HG03521 (cell line): ENCODE results near the gene LRP1B.

Experiments used
- ATAC-seq: cut with Tn5 transposase; IDR thresholded peaks from one replicate; pipeline ENCODE4 v1.9.1; 2021; ENCODE audit warnings: mild to moderate bottlenecking, moderate library complexity; ENCODE audit not compliant: unreplicated experiment

Gene LRP1B

DNA sequence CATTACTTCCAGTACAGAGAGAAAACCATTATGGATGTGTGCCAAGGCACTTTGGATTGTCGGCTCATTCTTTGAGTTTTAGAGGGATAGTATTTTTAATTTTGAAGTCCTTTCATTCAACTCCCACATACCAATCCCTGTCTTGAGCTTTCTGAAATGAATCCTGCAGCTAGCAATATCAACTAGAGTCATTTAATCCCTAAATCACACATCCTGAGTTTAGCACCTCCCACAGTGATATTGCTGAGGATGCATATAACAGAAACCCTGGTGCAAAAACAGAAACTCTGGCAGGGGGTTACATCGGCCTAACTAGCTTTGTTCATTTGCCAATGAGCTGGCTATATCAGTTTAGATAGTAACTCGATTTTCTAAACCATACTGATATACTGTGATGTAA is 427.3 kb downstream of the LRP1B start:
- ATAC-seq, result no peak

DNA sequence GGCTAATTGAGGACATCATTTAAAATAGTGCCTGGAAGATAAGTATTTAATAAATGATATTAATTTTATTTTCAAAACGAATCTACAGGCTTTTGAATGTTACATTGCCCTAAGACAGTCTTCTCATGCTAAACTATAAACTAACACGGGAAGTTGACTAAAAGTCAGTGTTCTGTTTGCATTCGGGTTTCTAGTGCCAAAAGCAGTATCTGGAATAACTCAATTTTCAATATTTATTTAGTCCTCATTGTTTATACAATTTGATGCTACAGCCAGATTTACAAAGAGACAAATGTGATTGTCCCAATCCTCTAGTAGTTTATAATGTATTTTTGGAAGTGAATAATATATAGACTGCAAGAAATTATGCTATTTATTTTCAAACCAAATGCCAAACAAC is 429.2 kb downstream of the LRP1B start:
- no peak for ATAC-seq

DNA sequence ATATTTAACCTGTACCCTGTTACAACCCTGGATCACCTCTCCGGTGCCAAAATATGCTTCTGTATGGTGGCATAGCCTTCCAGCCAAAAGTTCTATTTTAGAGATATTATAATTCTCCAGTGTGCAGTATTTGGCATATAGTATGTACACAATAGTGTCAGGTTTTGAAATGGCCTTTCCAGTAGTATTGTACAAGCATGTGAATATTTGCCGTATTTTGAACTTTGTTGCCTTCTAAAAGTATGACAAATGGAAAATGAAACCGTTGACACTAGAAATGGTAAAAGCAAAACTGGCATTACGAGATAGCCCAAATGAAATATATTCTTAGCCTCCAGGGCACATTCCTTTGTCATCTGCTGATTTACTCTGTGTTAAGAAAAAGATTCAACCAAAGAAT is 431.2 kb downstream of the LRP1B start:
- ATAC-seq, result no peak

- no peak for ATAC-seq
Measured at GRCh38 chr2:141698500-141698899, 432.3 kb downstream of the LRP1B start.

DNA sequence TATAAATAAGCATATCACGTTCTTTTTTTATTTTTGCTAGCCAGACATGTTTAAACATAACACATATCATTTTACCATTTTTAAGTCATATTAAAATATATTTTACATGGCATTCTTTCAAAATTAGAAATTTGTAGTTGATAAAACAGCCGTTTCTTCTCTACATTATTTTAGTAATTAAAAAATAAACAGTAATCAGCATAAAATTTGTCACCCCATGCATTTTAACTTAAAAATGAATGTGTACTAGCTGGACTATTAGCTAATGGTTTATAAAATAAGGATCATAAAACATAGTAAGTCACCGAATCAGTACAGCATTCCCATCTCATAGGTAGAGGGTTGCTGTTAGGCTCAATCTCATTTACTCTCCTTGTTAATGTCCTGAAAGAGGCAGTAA is 433.8 kb downstream of the LRP1B start:
- ATAC-seq, result no peak

DNA sequence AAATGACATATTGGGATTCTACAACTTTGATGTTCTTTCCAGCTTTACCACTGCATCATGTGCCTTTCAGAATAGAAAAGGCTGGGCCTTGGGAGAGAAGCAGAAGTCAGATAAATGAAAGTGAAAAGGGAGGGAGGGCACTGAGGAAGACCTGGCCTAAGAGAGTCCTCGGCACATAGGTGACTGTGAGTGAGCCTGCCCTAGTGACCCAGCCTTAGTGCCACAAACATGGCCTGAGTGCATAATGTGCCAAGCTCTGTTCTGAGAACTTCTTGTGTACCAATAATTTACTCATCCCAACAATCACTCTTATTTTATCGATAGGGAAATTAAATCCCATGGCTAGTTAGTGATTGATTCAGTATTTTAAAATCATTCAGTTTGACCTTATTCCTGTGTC is 436.6 kb downstream of the LRP1B start:
- no peak for ATAC-seq

- no peak for ATAC-seq
Measured at GRCh38 chr2:141692829-141693228, 438.0 kb downstream of the LRP1B start.

GRCh38 chr2:141676139-141676538 is 454.7 kb downstream of the LRP1B start:
- no peak for ATAC-seq

DNA sequence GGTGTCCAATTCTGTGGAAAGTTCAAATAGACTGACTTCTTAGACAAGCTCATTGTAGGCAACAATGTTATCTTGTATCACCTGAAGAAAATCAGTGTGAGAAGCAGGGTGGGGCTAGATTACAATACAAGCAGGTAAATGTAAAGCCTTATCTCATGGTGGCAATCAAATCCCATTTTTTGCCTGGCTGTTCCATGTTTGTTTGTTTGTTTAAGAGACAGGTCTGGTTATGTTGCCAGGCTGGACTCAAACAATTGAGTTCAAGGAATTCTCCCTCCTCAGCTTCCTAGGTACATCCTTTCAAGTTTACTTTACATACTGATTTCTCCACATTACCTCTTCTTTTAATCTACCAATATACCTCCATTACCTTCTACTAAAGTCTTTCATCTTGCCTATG is 464.6 kb downstream of the LRP1B start:
- ATAC-seq, result no peak

DNA sequence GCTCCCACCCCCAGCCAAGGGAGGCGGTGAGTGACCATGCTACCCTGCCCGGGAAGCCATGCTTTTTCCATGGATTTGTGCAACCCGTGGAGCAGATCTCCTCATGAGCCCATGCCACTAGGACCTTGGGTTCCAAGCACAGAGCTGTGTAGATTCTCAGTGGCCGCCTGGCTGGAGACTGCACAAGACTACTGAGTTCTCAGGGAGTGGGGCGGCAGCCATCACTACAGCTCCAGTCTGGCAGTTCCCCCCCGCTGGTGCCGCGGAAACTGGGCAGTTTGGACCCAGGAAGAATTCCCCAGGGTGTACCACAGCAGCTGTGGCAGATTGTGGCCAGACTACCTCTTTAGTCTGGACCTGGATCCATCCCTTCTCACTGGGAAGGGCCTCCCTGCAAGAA is 470.6 kb downstream of the LRP1B start:
- ATAC-seq, result no peak

- ATAC-seq, result no peak
Measured at GRCh38 chr2:141654311-141654710, 476.5 kb downstream of the LRP1B start.

DNA sequence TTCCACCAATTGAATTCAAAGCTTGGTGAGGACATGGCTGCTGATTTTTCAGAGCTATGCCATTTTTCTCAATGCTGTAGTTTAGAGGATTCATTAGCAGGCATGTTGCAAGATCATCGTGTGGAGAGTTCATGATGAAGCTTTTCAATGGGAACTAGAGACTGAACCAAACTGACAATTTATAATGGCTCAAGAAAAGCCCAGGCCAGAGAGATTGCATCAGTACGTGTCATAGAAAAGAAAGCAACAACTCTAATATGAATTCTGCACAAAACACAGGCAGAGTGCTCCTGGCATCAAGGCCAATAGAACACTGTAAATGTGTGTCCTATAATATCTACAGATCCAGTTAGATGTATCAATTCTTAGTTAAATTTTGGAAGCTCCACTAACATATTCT is 477.6 kb downstream of the LRP1B start:
- no peak for ATAC-seq

GRCh38 chr2:141652308-141652707 is 478.5 kb downstream of the LRP1B start:
- ATAC-seq, result no peak

DNA sequence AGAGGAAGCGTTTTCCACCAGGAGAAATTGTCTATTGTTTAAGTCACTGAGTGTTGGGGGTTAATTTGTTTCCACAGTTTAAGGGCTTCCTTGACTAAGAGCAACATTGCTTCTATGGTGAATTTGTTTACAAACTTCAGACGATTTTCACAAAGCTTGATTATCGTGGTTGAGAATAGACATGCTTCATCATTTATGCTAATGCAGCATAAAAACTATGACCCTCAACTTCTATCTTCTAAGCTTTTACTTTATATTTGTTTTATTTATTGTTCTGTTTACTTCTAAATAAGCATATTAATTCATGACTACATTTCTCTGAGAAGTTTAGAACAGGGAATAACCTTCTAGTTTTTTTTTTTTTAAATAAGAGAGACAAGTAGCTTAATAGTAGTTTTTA is 483.5 kb downstream of the LRP1B start:
- ATAC-seq, result no peak

- no peak for ATAC-seq
Measured at GRCh38 chr2:141641462-141641861, 489.4 kb downstream of the LRP1B start.

DNA sequence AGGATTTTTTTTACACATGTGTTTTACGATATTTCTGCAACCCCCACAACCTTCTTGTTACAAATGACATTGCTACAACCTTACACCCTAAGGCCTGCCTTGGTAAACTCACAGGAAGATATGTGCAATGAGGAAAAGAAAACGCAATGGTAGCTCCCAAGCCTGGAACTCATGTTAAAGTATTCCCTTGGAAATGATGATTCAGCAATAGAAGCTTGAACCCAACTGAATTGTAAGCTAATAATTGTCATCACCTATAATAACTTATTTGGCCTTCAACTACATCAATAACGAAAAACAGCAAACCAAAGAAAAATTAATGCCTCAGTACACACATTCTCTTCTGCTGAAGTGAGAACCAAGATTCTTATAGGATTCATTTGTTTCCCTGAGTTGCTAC is 491.0 kb downstream of the LRP1B start:
- no peak for ATAC-seq

DNA sequence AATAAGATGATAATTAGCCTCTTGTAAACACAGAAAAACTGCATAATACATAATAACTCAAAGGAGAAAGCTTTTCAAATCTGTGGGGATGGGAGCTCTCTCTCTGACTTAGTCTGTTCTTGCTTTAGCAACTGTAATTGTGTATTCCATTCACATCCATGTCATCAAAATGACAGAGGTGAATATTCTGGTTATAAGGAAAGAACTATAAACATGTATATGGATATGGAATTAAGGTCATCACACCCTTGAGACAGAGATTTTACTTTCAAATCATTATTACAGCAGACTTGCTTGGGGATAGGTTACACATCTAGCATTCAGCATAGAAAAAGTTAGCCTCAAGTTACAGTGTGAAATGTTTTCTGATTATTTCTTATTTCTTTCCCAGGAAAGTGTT is 497.7 kb downstream of the LRP1B start:
- ATAC-seq, result no peak

DNA sequence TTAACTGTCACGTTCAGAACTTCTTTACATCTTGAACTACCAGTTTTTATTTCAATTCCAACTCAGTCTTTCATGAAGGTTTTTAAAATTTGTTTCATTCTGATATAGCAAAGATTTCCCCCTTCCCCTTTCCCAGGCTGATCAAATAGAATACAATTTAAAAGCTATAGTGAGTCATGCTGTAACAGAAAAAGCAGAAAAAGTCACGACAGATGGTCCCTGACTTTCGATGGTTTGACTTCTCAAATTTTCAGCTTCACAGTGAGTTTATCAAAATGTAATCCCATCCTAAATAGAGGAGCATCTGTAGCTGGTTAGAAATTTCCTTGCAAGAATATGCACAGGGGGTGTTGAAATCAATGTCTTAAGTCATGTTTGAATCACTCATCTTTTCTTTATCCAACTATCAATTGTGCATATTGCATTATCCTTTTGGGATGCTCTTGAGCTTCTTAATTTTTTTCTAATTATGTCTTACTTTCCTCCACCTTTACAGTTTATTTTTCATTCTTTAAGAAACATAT is 500.3 kb downstream of the LRP1B start:
- ATAC-seq, result no peak

GRCh38 chr2:141620372-141620771 is 510.4 kb downstream of the LRP1B start:
- ATAC-seq, result no peak

DNA sequence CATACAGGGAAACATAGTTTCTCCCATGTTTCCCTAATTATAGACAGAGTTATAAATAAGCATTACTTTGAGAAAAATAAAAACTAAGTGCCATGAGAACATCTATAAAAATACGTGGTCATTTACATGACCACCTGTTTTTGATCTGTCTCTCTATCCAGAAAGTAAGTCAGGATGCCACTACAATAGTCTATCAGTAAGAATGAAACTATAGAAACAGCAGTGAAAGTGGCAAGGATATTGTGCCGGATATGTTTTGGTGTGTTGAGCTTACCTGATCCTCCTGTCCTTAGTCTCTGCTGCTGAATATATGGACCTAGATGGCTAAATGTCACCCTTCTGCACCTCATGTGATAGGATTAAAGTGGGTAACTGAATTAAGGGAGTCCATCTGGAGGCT is 512.4 kb downstream of the LRP1B start:
- no peak for ATAC-seq

GRCh38 chr2:141611981-141612380 is 518.8 kb downstream of the LRP1B start:
- no peak for ATAC-seq

- ATAC-seq, result no peak
Measured at GRCh38 chr2:141611176-141611571, 519.6 kb downstream of the LRP1B start.

GRCh38 chr2:141610564-141611175 is 520.1 kb downstream of the LRP1B start:
- no peak for ATAC-seq
